ENCODE data around the gene FBXO48.

The FBXO48 gene

DNA sequence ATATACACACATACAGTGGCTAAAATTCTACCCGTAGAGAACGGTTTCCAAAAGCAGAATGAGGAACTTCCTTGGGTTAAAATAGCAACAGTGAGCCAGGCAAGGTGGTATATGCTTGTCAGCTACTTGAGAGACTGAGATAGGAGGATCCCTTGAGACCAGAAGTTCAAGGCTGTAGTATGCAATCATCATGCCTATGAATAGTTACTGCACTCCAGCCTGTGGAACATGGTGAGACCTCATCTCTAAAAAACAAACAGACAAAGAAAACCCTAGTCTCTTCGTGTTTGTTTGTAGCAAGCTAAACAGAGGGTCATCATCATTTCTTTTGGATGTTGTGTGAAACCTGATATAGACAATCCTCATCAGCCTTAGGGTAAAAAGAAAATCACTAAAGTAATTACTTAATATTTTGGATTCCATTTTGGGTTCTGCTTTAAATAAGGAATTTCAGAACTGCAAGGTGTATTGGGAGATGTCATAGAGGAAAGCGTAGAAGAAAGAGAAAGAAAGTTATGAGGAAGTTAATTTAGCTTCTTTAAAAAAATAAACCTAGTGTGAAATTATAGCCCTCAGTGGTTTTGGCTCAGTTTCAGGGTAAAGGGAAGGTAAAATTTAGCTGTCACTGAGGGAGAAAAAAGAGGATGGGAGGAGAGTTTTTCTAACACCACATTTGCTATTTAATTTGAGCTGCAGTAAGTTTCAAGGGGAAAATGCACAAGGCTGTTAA lies 55.5 kb downstream of the FBXO48 start:
- no peak for DNase-seq (ENCODE audit: low read depth)

Data from HS-5 (cell line).